HL-60 (cell line): ENCODE measurements around the gene EHBP1.

Experiments
- CTCF ChIP-seq: IDR thresholded peaks from one replicate; pipeline ENCODE4 v1.5.1; 2011; ENCODE audit warnings: low read length, control low read depth, inconsistent platforms; ENCODE audit not compliant: insufficient read depth
- GABPA ChIP-seq: IDR thresholded peaks from 2 replicates; pipeline ENCODE4 v1.6.1; 2012; ENCODE audit warnings: low read depth

- TF ChIP-seq CTCF (no peak), GABPA (no peak)
Observed at GRCh38 chr2:62672601-62673000, 32.9 kb upstream of the EHBP1 start.
